ENCODE data around the gene ULBP2. TPM values are rescaled to one million over a fixed set of nuclear protein-coding genes. Genes with fewer than 3 reads are reported as not detected.

Gene ULBP2
- total RNA-seq, 1 experiment from 2014 or later, result 2.9 TPM

DNA sequence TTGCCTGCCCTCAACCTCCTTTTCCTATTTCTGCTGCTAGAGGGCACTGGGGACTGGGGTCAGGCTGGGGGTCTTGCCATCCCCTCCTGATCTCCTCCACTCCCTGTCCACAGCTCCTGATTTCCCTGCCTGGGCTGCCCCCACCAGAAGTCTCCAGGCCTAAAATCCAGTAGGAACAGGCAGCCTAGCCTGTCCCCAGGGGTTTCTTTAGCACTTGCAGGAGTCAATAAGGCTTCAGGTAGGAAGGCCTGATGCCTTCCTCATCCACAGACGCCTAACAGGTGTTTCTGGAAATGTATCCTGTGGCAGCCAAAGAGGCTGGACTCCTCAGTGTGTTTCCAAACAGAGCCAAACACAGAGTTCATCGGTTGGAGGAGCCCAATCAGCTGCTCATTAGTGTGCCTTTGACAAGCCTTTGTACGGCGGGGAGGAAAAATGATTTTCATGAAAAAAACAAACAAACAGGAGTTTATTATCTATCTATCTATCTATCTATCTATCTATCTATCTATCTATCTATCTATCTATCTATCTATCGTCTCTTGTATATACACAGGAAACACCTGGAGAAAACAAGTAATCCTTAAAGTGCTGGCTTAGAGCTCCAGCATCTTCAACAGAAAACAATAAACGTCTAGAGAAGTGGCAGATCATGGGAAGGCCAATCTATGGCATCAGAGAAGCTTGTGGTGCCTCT is 40.2 kb upstream of the ULBP2 start:
- Histone ChIP-seq H2AFZ (no peak overlapping the region), H3K4me2 (no peak overlapping the region), H3K9me2 (ENCODE audit: insufficient read depth) (no peaks in the 10 kb centered on the region), H3K4me3 (no peak overlapping the region), H3K27ac (no peak overlapping the region), H3K4me1 (replicated peaks; ENCODE audit: insufficient read depth) (peaks cover 16% of the 10 kb centered on the region), H3K27me3 (ENCODE audit: insufficient read depth, low read depth) (no peaks in the 10 kb centered on the region), H3K9me3 (ENCODE audit: insufficient read depth, low read depth) (no peaks in the 10 kb centered on the region), H3K36me3 (ENCODE audit: low read depth) (no peaks in the 10 kb centered on the region), H3K79me2 (ENCODE audit: low read depth) (no peaks in the 10 kb centered on the region), H4K20me1 (ENCODE audit: insufficient read depth) (no peaks in the 10 kb centered on the region), H3F3A (ENCODE audit: insufficient read depth, low read depth) (peaks cover 3% of the 10 kb centered on the region; the same call in 1 of the 2 replicates)
- ChIA-PET CTCF (no interaction called here), POLR2A (ENCODE audit: unreplicated experiment) (no interaction called here)
- no TSS peak for BruUV-seq (replicated peaks)
- TF ChIP-seq, protein P1, sequence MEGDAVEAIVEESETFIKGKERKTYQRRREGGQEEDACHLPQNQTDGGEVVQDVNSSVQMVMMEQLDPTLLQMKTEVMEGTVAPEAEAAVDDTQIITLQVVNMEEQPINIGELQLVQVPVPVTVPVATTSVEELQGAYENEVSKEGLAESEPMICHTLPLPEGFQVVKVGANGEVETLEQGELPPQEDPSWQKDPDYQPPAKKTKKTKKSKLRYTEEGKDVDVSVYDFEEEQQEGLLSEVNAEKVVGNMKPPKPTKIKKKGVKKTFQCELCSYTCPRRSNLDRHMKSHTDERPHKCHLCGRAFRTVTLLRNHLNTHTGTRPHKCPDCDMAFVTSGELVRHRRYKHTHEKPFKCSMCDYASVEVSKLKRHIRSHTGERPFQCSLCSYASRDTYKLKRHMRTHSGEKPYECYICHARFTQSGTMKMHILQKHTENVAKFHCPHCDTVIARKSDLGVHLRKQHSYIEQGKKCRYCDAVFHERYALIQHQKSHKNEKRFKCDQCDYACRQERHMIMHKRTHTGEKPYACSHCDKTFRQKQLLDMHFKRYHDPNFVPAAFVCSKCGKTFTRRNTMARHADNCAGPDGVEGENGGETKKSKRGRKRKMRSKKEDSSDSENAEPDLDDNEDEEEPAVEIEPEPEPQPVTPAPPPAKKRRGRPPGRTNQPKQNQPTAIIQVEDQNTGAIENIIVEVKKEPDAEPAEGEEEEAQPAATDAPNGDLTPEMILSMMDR (conservative IDR thresholded peaks at IDR 0.05), result no peak
- no peak for TF ChIP-seq EZH2 (IDR thresholded peaks at IDR 0.05; ENCODE audit: low read depth)
- no peak for DNase-seq
- intact Hi-C loops (cut with micrococcal nuclease; ENCODE audit: unreplicated experiment), result no loop called here

DNA sequence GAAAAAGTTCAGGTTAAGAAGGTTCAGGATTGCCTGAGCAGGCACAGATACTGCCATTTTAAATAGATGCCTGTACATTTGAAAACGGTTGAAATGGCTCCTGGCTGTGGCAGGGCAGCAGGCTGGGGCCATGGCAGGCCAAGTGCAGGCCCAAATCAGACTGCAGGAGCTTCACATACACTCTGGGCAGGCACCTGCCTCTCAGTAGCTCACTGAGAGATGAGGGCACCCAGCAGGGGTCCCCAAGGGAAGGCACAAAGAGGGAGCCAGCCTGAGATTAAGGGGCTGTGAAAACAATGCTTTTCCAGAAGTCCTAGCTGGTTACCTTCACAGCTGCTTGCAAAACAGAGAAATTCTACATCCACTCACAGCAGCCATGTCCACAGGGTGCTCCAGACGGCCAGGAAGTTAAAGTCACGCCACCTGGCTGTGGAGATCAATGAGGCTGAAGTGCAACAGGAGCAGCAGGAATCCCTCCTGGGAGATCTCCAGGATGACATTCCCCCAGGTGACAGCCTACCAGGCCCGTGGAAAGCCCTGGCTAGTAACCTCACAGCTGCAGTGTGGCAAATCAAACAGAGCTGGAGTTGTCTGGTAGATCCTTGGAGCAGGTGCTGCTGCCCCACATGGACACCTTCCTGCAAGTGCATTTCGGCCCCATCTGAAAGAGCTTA is 37.7 kb upstream of the ULBP2 start:
- Histone ChIP-seq H3K27me3 (ENCODE audit: insufficient read depth, low read depth) (no peaks in the 10 kb centered on the region), H3K4me2 (no peak overlapping the region), H3K9me3 (ENCODE audit: insufficient read depth, low read depth) (no peaks in the 10 kb centered on the region; the same call in 1 of the 2 replicates), H3K79me2 (ENCODE audit: low read depth) (no peaks in the 10 kb centered on the region), H3K9me2 (ENCODE audit: insufficient read depth) (no peaks in the 10 kb centered on the region), H3K27ac (no peak overlapping the region), H2AFZ (no peak overlapping the region), H4K20me1 (ENCODE audit: insufficient read depth) (no peaks in the 10 kb centered on the region), H3F3A (ENCODE audit: insufficient read depth, low read depth) (no peaks in the 10 kb centered on the region), H3K4me1 (replicated peaks; ENCODE audit: insufficient read depth) (no peaks in the 10 kb centered on the region), H3K4me3 (no peak overlapping the region), H3K36me3 (ENCODE audit: low read depth) (no peaks in the 10 kb centered on the region)
- CTCF ChIA-PET, result interaction anchor here (0.6 kb wide), 1 partner anchor 9 kb away, joined by 3 read pairs; no protein-coding TSS in a partner anchor
- DNase-seq, result no peak
- TF ChIP-seq EZH2 (IDR thresholded peaks at IDR 0.05; ENCODE audit: low read depth), result no peak
- TF ChIP-seq, protein P1 (conservative IDR thresholded peaks at IDR 0.05), result no peak
- intact Hi-C loops (cut with micrococcal nuclease; ENCODE audit: unreplicated experiment), result no loop called here
- POLR2A ChIA-PET (ENCODE audit: unreplicated experiment), result no interaction called here
- no TSS peak for BruUV-seq (replicated peaks)

DNA sequence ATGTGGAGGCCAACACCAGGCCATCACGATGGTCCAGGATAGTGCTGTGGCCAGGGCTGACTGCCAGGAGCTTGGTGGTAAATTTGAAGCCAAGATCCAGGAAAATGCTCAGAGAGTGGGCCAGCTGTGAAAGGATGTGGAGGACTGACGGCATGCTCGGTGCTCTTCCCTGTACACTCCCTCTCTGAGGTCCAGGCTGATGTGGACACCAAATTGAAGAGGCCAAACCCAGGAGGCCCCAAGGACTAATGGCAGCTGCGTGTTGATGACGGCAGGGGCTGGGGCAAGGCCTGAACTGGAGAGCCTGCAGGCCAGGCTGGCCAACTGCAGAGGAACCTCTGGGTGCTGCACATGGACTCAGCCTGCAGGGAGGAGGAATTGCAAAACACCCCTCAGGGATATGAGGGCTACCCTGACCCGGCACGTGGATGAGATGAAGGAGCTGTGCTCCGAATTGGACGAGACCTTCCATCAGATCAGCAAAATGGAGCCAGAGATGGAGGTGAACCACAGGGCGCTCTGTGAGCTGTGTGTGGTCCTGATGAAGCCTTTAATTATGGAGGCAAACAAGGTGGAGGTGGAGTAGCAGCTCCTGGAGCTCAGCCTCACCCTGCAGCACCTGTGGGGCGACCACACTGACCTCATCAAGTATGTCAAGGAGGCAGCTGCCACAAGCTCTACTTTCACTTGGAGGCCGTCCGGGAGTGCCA is 37.0 kb upstream of the ULBP2 start:
- H3K9me2 ChIP-seq (ENCODE audit: insufficient read depth), result no peaks in the 10 kb centered on the region
- intact Hi-C loops (cut with micrococcal nuclease; ENCODE audit: unreplicated experiment), result no loop called here
- no peaks in the 10 kb centered on the region for H4K20me1 ChIP-seq (ENCODE audit: insufficient read depth)
- no peak overlapping the region for H3K4me3 ChIP-seq
- no peaks in the 10 kb centered on the region for H3F3A ChIP-seq (ENCODE audit: insufficient read depth, low read depth)
- TF ChIP-seq, protein P1 (conservative IDR thresholded peaks at IDR 0.05), result no peak
- TF ChIP-seq EZH2 (IDR thresholded peaks at IDR 0.05; ENCODE audit: low read depth), result no peak
- no TSS peak for BruUV-seq (replicated peaks)
- DNase-seq, result no peak
- POLR2A ChIA-PET (ENCODE audit: unreplicated experiment), result no interaction called here
- no peaks in the 10 kb centered on the region; the same call in 1 of the 2 replicates for H3K9me3 ChIP-seq (ENCODE audit: insufficient read depth, low read depth)
- H3K79me2 ChIP-seq (ENCODE audit: low read depth), result no peaks in the 10 kb centered on the region
- no peak overlapping the region for H3K27ac ChIP-seq
- H3K4me2 ChIP-seq, result no peak overlapping the region
- no peak overlapping the region for H2AFZ ChIP-seq
- H3K27me3 ChIP-seq (ENCODE audit: insufficient read depth, low read depth), result no peaks in the 10 kb centered on the region
- no peaks in the 10 kb centered on the region for H3K4me1 ChIP-seq (replicated peaks; ENCODE audit: insufficient read depth)
- no peaks in the 10 kb centered on the region for H3K36me3 ChIP-seq (ENCODE audit: low read depth)
- CTCF ChIA-PET, result interaction anchor here (0.6 kb wide), 1 partner anchor 10 kb away, joined by 3 read pairs; no protein-coding TSS in a partner anchor

Data from PC-9 (cell line).